Vagina (tissue), 2 donors: ENCODE data around the gene CFAP119. TPM values are rescaled to one million over a fixed set of nuclear protein-coding genes. Genes with fewer than 3 reads are reported as not detected.

Source experiments
- DNase-seq, 2 donors: peaks; one replicate each; pipeline ENCODE4 v3.0.0-alpha.2; 2017; ENCODE audit errors: extremely low spot score in 2 of 2
- H3K27ac ChIP-seq: fragments of 200-600 bp; sonication (generic); one replicate; pipeline ENCODE4 v1.5.1; 2019
- H3K27me3 ChIP-seq: fragments of 200-600 bp; sonication (generic); one replicate; pipeline ENCODE4 v1.5.1; 2019
- H3K36me3 ChIP-seq, 2 donors: fragments of 200-600 bp; sonication (generic); one replicate each; pipeline ENCODE4 v1.5.1; 2017 to 2019
- H3K4me1 ChIP-seq: fragments of 200-600 bp; sonication (generic); one replicate; pipeline ENCODE4 v1.5.1; 2019
- H3K4me3 ChIP-seq, 2 donors: fragments of 200-600 bp; sonication (generic); 1 replicate in 1 of 2; 2 replicates in 1 of 2; pipeline ENCODE4 v1.5.1; 2016 to 2019
- H3K9me3 ChIP-seq: fragments of 200-600 bp; sonication (generic); one replicate; pipeline ENCODE4 v1.5.1; 2019
- POLR2A ChIP-seq, 2 donors: fragments of 450-650 bp; IDR thresholded peaks; one replicate each; pipeline ENCODE4 v1.6.1; 2017; ENCODE audit warnings: antibody characterized with exemption in 2 of 2, mild to moderate bottlenecking in 2 of 2, moderate library complexity in 2 of 2
- POLR2AphosphoS5 ChIP-seq, 2 donors: sonication (generic); formaldehyde crosslinking; IDR thresholded peaks; one replicate each; pipeline ENCODE4 v1.9.0; 2017; ENCODE audit warnings: antibody characterized with exemption in 2 of 2, mild to moderate bottlenecking in 2 of 2, low read depth in 1 of 2; ENCODE audit not compliant: insufficient read depth in 1 of 2
- intact Hi-C: fragments of 100-400 bp; cut with DNase I; formaldehyde crosslinking; loops from one replicate; pipeline ENCODE4 v1.15.1; 2023
- total RNA-seq: library from RNA; depleted of rRNA; stranded (reverse); fragments of >200 nt; gene quantifications from one replicate; pipeline ENCODE4 v1.2.3, GENCODE V29; 2016
- TF ChIP-seq, protein P1 (sequence below), 3 experiments: fragments of 450-650 bp in 2 of 3; fragments of 200-600 bp in 1 of 3; sonication (generic) in 1 of 3; IDR thresholded peaks; one replicate each; pipeline ENCODE4 v1.5.1; 2017 to 2019; ENCODE audit warnings: antibody characterized with exemption in 3 of 3, mild to moderate bottlenecking in 2 of 3, moderate library complexity in 2 of 3

Gene CFAP119
- total RNA-seq, 1 donor from 2014 or later = 1.7 TPM

DNA sequence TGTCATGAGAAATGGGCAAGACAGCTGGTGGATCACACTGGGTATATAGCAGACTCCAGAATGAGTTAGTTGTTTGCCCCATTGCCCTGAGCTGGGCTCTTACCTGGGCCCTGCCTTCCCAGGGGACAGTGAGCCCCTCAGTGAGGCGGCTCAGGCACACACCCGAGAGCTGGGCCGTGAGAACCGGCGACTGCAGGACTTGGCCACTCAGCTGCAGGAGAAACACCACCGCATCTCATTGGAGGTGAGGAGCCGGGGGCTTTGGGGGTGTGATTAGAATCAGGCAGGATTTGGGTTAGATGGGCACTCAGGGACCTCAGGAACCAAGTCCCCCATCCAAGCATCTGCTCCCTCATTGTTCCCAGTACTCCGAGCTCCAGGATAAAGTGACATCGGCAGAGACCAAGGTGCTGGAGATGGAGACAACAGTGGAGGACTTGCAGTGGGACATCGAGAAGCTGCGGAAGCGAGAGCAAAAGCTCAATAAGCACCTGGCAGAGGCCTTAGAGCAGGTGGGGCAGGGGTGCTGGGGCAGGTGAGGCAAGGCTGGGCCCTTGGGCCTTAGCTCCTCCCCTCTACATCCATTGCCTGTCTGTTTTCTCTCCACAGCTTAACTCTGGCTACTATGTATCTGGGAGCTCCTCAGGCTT, 3.1 kb upstream of the CFAP119 start:
- intact Hi-C loops = loop anchor here (5.0 kb wide), 1 partner anchor 68 kb away; the partner anchor contains the start of gene SRCAP
- Histone ChIP-seq H3K27me3 (no peaks in the 10 kb centered on the region), H3K4me3 (no peak overlapping the region), H3K9me3 (no peaks in the 10 kb centered on the region), H3K4me1 (peaks cover 37% of the 10 kb centered on the region), H3K27ac (no peak overlapping the region), H3K36me3 (peaks cover 15 to 67% of the 10 kb centered on the region in 2 donors)
- no peak for DNase-seq
- no peak for TF ChIP-seq POLR2AphosphoS5 (IDR thresholded peaks at IDR 0.05; ENCODE audit: insufficient read depth in 1 of 2, low read depth in 1 of 2)
- TF ChIP-seq POLR2A (IDR thresholded peaks at IDR 0.05) = no peak
- TF ChIP-seq, protein P1, sequence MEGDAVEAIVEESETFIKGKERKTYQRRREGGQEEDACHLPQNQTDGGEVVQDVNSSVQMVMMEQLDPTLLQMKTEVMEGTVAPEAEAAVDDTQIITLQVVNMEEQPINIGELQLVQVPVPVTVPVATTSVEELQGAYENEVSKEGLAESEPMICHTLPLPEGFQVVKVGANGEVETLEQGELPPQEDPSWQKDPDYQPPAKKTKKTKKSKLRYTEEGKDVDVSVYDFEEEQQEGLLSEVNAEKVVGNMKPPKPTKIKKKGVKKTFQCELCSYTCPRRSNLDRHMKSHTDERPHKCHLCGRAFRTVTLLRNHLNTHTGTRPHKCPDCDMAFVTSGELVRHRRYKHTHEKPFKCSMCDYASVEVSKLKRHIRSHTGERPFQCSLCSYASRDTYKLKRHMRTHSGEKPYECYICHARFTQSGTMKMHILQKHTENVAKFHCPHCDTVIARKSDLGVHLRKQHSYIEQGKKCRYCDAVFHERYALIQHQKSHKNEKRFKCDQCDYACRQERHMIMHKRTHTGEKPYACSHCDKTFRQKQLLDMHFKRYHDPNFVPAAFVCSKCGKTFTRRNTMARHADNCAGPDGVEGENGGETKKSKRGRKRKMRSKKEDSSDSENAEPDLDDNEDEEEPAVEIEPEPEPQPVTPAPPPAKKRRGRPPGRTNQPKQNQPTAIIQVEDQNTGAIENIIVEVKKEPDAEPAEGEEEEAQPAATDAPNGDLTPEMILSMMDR (IDR thresholded peaks at IDR 0.05) = no peak

DNA sequence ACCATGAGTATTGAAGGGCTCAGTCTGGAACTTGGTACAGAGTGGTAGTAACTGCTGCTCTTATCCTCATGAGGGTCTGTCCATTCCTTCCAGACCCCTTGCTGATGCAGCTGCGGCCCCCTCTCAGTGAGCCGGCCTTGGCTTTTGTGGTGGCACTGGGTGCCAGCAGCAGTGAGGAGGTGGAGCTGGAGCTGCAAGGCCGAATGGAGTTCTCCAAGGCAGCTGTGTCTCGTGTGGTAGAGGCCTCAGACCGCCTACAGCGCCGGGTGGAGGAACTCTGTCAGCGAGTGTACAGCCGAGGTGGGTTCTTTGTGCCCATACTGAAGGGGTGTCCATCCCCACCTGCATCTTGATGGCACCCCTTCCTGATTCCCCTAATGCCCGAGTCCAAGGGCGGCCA, 2.2 kb upstream of the CFAP119 start:
- no peak overlapping the region for H3K27ac ChIP-seq
- peaks cover 37% of the 10 kb centered on the region for H3K4me1 ChIP-seq
- intact Hi-C loops = loop anchor here (5.0 kb wide), 1 partner anchor 67 kb away; the partner anchor contains the start of gene SRCAP
- H3K9me3 ChIP-seq = no peaks in the 10 kb centered on the region
- DNase-seq = no peak
- H3K4me3 ChIP-seq = no peak overlapping the region
- peaks cover 11 to 59% of the 10 kb centered on the region in 2 donors for H3K36me3 ChIP-seq
- TF ChIP-seq POLR2A (IDR thresholded peaks at IDR 0.05) = no peak
- TF ChIP-seq POLR2AphosphoS5 (IDR thresholded peaks at IDR 0.05; ENCODE audit: insufficient read depth in 1 of 2, low read depth in 1 of 2) = no peak
- TF ChIP-seq, protein P1 (IDR thresholded peaks at IDR 0.05) = no peak
- H3K27me3 ChIP-seq = no peaks in the 10 kb centered on the region

DNA sequence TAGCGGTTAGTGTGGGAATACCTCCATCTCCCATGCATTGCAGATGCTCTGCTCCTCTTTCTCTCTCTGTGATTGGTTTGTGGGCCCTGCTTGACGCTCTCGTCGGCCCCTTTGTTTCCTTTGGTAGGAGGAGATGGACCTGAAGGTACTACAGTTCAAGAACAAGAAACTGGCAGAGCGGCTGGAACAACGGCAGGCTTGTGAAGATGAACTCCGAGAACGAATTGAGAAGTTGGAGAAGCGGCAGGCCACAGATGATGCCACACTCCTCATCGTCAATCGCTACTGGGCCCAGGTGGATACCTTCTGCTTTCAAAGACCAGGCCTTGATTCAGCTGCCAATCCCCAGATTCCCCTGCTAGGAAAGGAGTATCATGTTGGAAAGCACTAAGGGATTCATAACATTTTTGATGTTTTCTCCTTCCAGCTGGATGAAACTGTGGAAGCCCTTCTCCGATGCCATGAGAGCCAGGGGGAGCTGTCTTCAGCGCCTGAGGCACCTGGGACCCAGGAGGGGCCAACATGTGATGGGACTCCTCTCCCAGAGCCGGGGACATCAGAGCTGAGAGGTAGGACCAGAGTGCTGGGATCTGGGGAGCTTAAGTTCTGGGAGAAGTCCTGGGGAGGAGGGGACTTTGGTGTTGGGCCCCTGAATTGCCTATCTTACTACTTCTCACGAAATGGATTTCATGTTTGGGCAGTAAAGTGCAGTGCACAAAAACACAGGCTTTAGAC, 1.3 kb upstream of the CFAP119 start:
- Histone ChIP-seq H3K4me3 (peak overlapping the region; percentile 74 to 98), H3K27ac (peak overlapping the region; percentile 98), H3K36me3 (peaks cover 5 to 50% of the 10 kb centered on the region in 2 donors), H3K9me3 (no peaks in the 10 kb centered on the region), H3K27me3 (no peaks in the 10 kb centered on the region), H3K4me1 (peaks cover 37% of the 10 kb centered on the region)
- no peak for TF ChIP-seq POLR2AphosphoS5 (IDR thresholded peaks at IDR 0.05; ENCODE audit: insufficient read depth in 1 of 2, low read depth in 1 of 2)
- no peak for TF ChIP-seq POLR2A (IDR thresholded peaks at IDR 0.05)
- TF ChIP-seq, protein P1 (IDR thresholded peaks at IDR 0.05) = no peak
- DNase-seq = no peak
- intact Hi-C loops = loop anchor here (5.0 kb wide), 1 partner anchor 66 kb away; the partner anchor contains the start of gene SRCAP

DNA sequence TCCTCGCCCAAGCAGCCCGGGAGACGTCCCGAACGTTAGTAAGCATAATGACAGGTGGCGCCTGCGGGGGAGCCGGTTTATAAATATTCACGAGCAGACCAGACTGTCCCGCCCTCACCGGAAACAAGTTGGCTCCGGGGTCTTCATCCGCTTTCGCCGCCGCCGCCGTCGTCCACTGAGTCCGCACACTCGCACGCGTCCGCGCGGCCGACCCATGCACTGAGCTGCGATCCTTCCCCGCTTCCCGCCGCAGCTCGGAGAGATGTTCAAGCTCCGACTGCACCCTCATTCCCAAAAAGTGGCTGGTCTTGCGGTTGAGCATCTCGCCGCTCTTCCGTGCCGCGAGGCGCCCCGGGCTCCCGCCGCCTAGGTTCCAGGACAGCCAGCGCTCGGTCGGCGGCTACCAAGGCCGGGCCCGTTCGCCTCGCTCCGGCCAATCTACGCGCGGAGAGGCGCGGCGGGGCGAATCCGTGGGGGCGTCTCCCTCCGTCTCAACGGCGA, 385 bp downstream of the CFAP119 start:
- peaks cover 37% of the 10 kb centered on the region for H3K4me1 ChIP-seq
- H3K27ac ChIP-seq = peak overlapping the region; percentile 22
- H3K4me3 ChIP-seq = peak overlapping the region; percentile 74 to 98
- TF ChIP-seq, protein P1 (IDR thresholded peaks at IDR 0.05) = no peak
- TF ChIP-seq POLR2A (IDR thresholded peaks at IDR 0.05) (no peak), POLR2AphosphoS5 (IDR thresholded peaks at IDR 0.05; ENCODE audit: insufficient read depth in 1 of 2, low read depth in 1 of 2) (no peak)
- H3K27me3 ChIP-seq = no peaks in the 10 kb centered on the region
- intact Hi-C loops = loop anchor here (5.0 kb wide), 1 partner anchor 64 kb away; the partner anchor contains the start of gene SRCAP
- DNase-seq = no peak
- peaks cover 3 to 41% of the 10 kb centered on the region in 2 donors for H3K36me3 ChIP-seq
- no peaks in the 10 kb centered on the region for H3K9me3 ChIP-seq
